Measurements from ENCODE around the gene NUDCD3. TPM values are rescaled to one million over a fixed set of nuclear protein-coding genes. Genes with fewer than 3 reads are reported as not detected.

NUDCD3 gene
- total RNA-seq, 4 donors from 2014 or later = 28.5 to 115 (median 52.6) TPM

DNA sequence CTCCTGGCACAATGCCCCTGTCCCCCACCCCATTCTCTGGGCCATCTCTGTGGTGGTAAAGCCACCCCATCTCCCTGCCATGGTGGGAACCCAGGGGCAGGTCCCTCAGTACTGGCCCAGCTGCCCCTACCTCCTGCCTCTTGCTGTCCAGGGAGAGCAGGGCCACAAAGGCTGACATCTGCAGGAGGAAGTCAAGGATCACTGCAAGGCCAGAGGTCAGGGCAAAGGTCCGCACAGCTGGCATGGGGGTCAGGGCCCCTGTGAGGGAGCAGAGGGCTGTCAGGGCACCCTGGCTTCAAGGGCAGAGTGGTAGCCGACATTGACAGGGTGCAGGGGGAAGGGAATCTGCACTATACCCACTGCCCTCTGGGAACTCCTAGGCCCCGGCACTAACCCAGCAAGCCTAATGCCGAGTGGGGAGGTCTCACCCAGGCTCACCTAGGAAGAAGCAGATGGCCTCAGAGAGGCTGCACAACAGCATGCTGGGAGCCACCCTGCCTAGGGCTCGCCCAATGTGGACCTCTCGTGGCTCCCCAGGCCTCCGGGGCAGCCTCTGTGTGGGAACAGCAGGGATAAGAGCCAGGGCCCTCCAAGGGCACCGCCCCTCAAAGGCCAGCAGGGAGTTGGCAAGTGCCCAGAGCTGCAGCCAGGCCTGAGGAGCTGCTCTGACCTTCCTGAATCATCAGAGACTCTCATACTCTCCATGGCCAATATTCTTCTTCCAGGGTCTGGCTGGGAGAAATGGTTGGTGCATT is 43.0 kb upstream of the NUDCD3 start:
- TF ChIP-seq POLR2A (IDR thresholded peaks at IDR 0.05) = no peak
- TF ChIP-seq, protein P1, sequence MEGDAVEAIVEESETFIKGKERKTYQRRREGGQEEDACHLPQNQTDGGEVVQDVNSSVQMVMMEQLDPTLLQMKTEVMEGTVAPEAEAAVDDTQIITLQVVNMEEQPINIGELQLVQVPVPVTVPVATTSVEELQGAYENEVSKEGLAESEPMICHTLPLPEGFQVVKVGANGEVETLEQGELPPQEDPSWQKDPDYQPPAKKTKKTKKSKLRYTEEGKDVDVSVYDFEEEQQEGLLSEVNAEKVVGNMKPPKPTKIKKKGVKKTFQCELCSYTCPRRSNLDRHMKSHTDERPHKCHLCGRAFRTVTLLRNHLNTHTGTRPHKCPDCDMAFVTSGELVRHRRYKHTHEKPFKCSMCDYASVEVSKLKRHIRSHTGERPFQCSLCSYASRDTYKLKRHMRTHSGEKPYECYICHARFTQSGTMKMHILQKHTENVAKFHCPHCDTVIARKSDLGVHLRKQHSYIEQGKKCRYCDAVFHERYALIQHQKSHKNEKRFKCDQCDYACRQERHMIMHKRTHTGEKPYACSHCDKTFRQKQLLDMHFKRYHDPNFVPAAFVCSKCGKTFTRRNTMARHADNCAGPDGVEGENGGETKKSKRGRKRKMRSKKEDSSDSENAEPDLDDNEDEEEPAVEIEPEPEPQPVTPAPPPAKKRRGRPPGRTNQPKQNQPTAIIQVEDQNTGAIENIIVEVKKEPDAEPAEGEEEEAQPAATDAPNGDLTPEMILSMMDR (IDR thresholded peaks at IDR 0.05) = no peak
- Histone ChIP-seq H3K4me3 (no peak overlapping the region), H3K9me3 (no peaks in the 10 kb centered on the region), H3K27ac (no peak overlapping the region), H3K4me1 (no peaks in the 10 kb centered on the region), H3K36me3 (no peaks in the 10 kb centered on the region), H3K27me3 (no peaks in the 10 kb centered on the region)
- DNase-seq = no peak
- intact Hi-C loops (cut with DNase I; ENCODE audit: low total_unique reads) = no loop called here

DNA sequence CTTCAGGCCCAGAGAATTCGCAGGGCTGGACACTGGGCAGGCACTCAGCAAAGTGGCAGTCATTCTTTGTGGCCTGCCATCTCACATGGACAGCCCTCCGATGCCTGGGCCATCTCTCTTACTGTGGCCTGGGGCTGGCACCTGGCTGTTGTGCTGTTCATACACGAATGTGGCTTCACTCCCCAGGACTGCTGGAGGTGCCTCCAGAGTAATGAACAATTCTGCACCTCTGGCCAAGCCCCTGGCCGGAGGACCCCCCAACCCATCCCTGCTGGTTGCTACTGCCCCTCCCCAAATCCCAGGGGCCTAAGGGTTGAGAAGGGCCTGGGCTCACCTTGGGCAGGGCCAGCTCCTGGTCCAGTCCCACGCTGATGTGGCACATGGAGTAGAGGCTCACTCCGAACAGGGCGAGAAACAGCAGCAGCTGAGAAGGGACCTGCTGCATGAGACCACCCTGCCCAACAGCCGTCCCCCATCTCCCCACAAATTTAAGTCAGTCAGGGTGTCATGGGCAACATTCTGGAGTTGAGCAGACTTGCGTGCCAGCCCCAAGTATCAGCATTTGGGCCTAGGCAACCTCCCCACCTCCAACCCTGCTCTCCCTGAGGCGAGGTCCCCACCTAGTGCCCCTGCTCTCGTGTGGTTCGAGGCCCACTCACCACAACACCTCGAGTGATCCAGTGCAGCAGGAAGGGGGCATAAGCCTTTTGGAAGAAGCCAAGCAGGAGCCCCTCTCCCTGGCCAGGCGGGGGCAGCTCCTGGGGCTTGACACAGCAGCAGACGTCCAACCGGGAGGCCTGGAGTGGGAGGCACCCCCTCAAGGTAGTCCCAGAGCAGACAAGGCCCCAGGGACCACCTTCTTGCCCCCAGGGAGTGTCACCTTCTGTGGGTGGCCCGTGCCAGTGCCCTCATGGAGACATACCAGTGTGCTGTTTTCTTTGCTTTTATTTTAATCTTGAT is 41.2 kb upstream of the NUDCD3 start:
- no peaks in the 10 kb centered on the region for H3K36me3 ChIP-seq
- H3K27me3 ChIP-seq = no peaks in the 10 kb centered on the region
- H3K9me3 ChIP-seq = peaks cover 0 to 5% of the 10 kb centered on the region in 2 donors
- intact Hi-C loops (cut with DNase I; ENCODE audit: low total_unique reads) = no loop called here
- no peak overlapping the region for H3K4me3 ChIP-seq
- TF ChIP-seq POLR2A (IDR thresholded peaks at IDR 0.05) = no peak
- TF ChIP-seq, protein P1 (IDR thresholded peaks at IDR 0.05) = no peak
- H3K27ac ChIP-seq = no peak overlapping the region
- no peaks in the 10 kb centered on the region for H3K4me1 ChIP-seq
- no peak for DNase-seq

DNA sequence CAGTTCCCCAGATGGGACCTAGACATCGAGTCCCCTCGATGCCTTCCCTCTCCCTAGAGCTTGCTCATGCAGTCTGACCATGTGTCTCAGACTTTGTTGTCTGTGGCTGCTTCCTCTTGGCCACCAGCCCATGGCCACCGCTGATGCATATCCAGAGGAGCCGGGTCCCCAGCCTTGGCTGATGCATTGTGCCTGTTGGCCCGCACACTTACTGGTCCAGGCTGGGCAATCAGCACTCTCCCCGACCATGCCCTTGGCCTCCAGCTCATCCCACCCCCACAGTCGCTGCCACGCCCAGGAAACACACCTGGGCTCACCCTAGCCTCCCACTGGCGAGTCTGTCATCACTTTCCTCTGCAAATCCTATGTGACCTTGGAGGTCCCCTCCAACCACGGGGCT is 40.5 kb upstream of the NUDCD3 start:
- no peaks in the 10 kb centered on the region for H3K27me3 ChIP-seq
- H3K4me1 ChIP-seq = no peaks in the 10 kb centered on the region
- peaks cover 0 to 10% of the 10 kb centered on the region in 2 donors for H3K9me3 ChIP-seq
- intact Hi-C loops (cut with DNase I; ENCODE audit: low total_unique reads) = no loop called here
- no peak for TF ChIP-seq POLR2A (IDR thresholded peaks at IDR 0.05)
- TF ChIP-seq, protein P1 (IDR thresholded peaks at IDR 0.05) = no peak
- H3K36me3 ChIP-seq = no peaks in the 10 kb centered on the region
- H3K27ac ChIP-seq = no peak overlapping the region
- no peak overlapping the region for H3K4me3 ChIP-seq
- no peak for DNase-seq

DNA sequence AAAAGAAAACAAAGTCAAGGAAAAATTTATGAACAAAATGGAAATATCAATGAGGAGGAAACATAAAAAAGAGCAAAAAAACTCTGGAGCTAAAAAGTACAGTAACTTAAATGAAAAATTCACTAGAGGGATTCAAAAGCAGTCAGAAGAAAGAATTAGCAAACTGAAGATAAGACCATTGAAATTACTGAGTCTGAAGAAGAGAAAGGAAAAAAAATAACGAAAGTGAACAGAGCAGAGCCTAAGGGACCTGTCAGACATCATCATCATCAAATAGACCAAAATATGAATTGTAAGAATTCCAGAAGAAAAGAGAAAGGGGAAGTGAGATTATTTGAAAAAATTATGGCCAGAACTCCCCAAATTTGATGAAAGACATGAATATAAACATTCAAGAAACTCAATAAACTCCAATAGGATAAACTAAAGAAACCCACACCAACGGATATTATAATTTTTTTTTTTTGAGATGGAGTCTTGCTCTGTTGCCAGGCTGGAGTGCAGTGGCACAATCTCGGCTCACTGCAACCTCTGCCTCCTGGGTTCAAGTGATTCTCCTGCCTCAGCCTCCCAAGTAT is 34.4 kb upstream of the NUDCD3 start:
- intact Hi-C loops (cut with DNase I; ENCODE audit: low total_unique reads) = no loop called here
- TF ChIP-seq, protein P1 (IDR thresholded peaks at IDR 0.05) = no peak
- no peak for TF ChIP-seq POLR2A (IDR thresholded peaks at IDR 0.05)
- H3K36me3 ChIP-seq = no peaks in the 10 kb centered on the region
- H3K9me3 ChIP-seq = peaks cover 0 to 24% of the 10 kb centered on the region in 2 donors
- H3K4me3 ChIP-seq = no peak overlapping the region
- no peaks in the 10 kb centered on the region for H3K4me1 ChIP-seq
- no peak overlapping the region for H3K27ac ChIP-seq
- no peak for DNase-seq
- no peaks in the 10 kb centered on the region for H3K27me3 ChIP-seq

All from uterus (tissue), 4 donors.